A549 (cell line): Measurements from ENCODE around the gene SUPT3H. TPM values are rescaled to one million over a fixed set of nuclear protein-coding genes. Genes with fewer than 3 reads are reported as not detected.

ENCODE experiments used
- ATAC-seq, 2 experiments: fragments of 200-7000 bp in 1 of 2; fragments of >200 bp in 1 of 2; cut with Nextera tagmentation in 1 of 2; cut with Tn5 transposase in 1 of 2; 3 replicates each; pipeline versions ENCODE4 v1.8.0 to v1.9.1; 2018 to 2020; ENCODE audit warnings: mild to moderate bottlenecking in 1 of 2, moderate library complexity in 1 of 2
- CTCF ChIA-PET: fragments of 300-600 bp; sonication (Branson Sonifier 250); formaldehyde crosslinking; extraction: SDS; loops from one replicate; lab custom pipeline; 2021; ENCODE audit warnings: antibody characterized with exemption, inconsistent platforms; lab: Yijun Ruan, JAX
- POLR2A ChIA-PET: fragments of 350-600 bp; formaldehyde crosslinking; extraction: SDS; loops from one replicate; lab custom pipeline; 2021; ENCODE audit warnings: antibody characterized with exemption, inconsistent platforms; lab: Yijun Ruan, JAX
- DNase-seq, 2 experiments: peaks; one replicate each; pipeline versions ENCODE4 v3.0.0 to v3.0.0-alpha.2; 2011 to 2016; ENCODE audit warnings: low read depth in 1 of 2, low spot score in 1 of 2
- FAIRE-seq: peaks from 2 replicates; lab custom pipeline; 2011; peaks lifted over from hg19 to GRCh38; lab: Jason Lieb, UNC
- H3K27ac ChIP-seq, 2 experiments: fragments of >200 bp; sonication (Bioruptor Twin); formaldehyde crosslinking; 3 replicates each; pipeline ENCODE4 v1.5.1; 2016 to 2017
- H3K4me1 ChIP-seq: fragments of >200 bp; sonication (Bioruptor Twin); formaldehyde crosslinking; 3 replicates; pipeline ENCODE4 v1.6.1; 2016
- H3K4me2 ChIP-seq: fragments of >200 bp; sonication (Bioruptor Twin); formaldehyde crosslinking; 3 replicates; pipeline ENCODE4 v1.6.1; 2016
- H3K4me3 ChIP-seq: fragments of >200 bp; sonication (Bioruptor Twin); formaldehyde crosslinking; 3 replicates; pipeline ENCODE4 v1.5.1; 2016
- H3K9me3 ChIP-seq: fragments of >200 bp; sonication (Bioruptor Twin); formaldehyde crosslinking; 3 replicates; pipeline ENCODE4 v1.6.1; 2016
- CBX2 ChIP-seq: fragments of 200-600 bp; sonication (generic); IDR thresholded peaks from 2 replicates; pipeline ENCODE4 v1.6.1; 2016; ENCODE audit warnings: low read depth, mild to moderate bottlenecking, borderline replicate concordance
- CTCF ChIP-seq: fragments of >200 bp; sonication (Bioruptor Twin); formaldehyde crosslinking; IDR thresholded peaks from 3 replicates; pipeline ENCODE4 v1.5.1; 2016
- E2F6 ChIP-seq: IDR thresholded peaks from 2 replicates; pipeline ENCODE4 v1.6.1; 2012; ENCODE audit warnings: low read depth, borderline replicate concordance
- EHMT2 ChIP-seq: fragments of 200-600 bp; sonication (generic); IDR thresholded peaks from 2 replicates; pipeline ENCODE4 v1.6.1; 2016; ENCODE audit warnings: antibody characterized with exemption, low read depth, mild to moderate bottlenecking, moderate library complexity
- ELK1 ChIP-seq: fragments of 150-350 bp; IDR thresholded peaks from 2 replicates; pipeline ENCODE4 v1.6.1; 2014; ENCODE audit warnings: low read depth, mild to moderate bottlenecking, low read length
- EP300 ChIP-seq, 2 experiments: fragments of >200 bp; sonication (Bioruptor Twin); formaldehyde crosslinking; IDR thresholded peaks; 2 replicates in 1 of 2; 3 replicates in 1 of 2; pipeline ENCODE4 v1.6.1; 2016 to 2017
- HDAC2 ChIP-seq: fragments of 200-600 bp; sonication (generic); IDR thresholded peaks from 2 replicates; pipeline ENCODE4 v1.6.1; 2016
- HEYL ChIP-seq: fragments of 250-450 bp; sonication (Bioruptor Pico); IDR thresholded peaks from 2 replicates; pipeline ENCODE4 v1.8.0; 2021; ENCODE audit warnings: mild to moderate bottlenecking, moderate library complexity
- HOXA7 ChIP-seq: fragments of 250-450 bp; sonication (Bioruptor Pico); IDR thresholded peaks from 2 replicates; pipeline ENCODE4 v1.5.0; 2020; ENCODE audit warnings: mild to moderate bottlenecking, moderate library complexity
- HOXB13 ChIP-seq: fragments of 250-450 bp; sonication (Bioruptor Pico); IDR thresholded peaks from 2 replicates; pipeline ENCODE4 v1.5.0; 2020; ENCODE audit warnings: low read depth, mild to moderate bottlenecking, moderate library complexity
- HOXB5 ChIP-seq: fragments of 250-450 bp; sonication (Bioruptor Pico); IDR thresholded peaks from 2 replicates; pipeline ENCODE4 v1.5.0; 2020; ENCODE audit warnings: mild to moderate bottlenecking, moderate library complexity
- JUN ChIP-seq, 2 experiments: fragments of >200 bp; sonication (Bioruptor Twin); formaldehyde crosslinking; IDR thresholded peaks; 2 replicates in 1 of 2; 3 replicates in 1 of 2; pipeline ENCODE4 v1.6.1; 2016 to 2017
- JUNB ChIP-seq: fragments of >200 bp; sonication (Bioruptor Twin); formaldehyde crosslinking; IDR thresholded peaks from 2 replicates; pipeline ENCODE4 v1.6.1; 2016
- MYC ChIP-seq: IDR thresholded peaks from 2 replicates; pipeline ENCODE4 v1.6.1; 2012; ENCODE audit warnings: mild to moderate bottlenecking, inconsistent platforms, low read length, improper control_type of control experiment, borderline replicate concordance
- NFE2L2 ChIP-seq: fragments of 150-350 bp; conservative IDR thresholded peaks from 2 replicates; pipeline ENCODE4 v1.6.1; 2014; ENCODE audit warnings: low read length
- NPAS2 ChIP-seq: fragments of 250-450 bp; sonication (Bioruptor Pico); IDR thresholded peaks from 2 replicates; pipeline ENCODE4 v1.8.0; 2022; ENCODE audit warnings: mild to moderate bottlenecking, moderate library complexity, borderline replicate concordance
- PHF8 ChIP-seq: fragments of 200-600 bp; sonication (generic); IDR thresholded peaks from 2 replicates; pipeline ENCODE4 v1.6.1; 2016; ENCODE audit warnings: low read depth, mild to moderate bottlenecking, antibody characterized with exemption, moderate library complexity, borderline replicate concordance
- RARB ChIP-seq: fragments of 250-450 bp; sonication (Bioruptor Pico); IDR thresholded peaks from 2 replicates; pipeline ENCODE4 v1.8.0; 2021; ENCODE audit warnings: mild to moderate bottlenecking, moderate library complexity
- RNF2 ChIP-seq: fragments of 200-600 bp; sonication (generic); IDR thresholded peaks from 2 replicates; pipeline ENCODE4 v1.6.1; 2016; ENCODE audit warnings: low read depth, mild to moderate bottlenecking, antibody characterized with exemption, moderate library complexity, borderline replicate concordance
- TP53 ChIP-seq: fragments of 250-450 bp; sonication (Bioruptor Pico); IDR thresholded peaks from 2 replicates; pipeline ENCODE4 v1.5.0; 2021; ENCODE audit warnings: mild to moderate bottlenecking, moderate library complexity
- ZFP36 ChIP-seq: fragments of 450-650 bp; IDR thresholded peaks from 2 replicates; pipeline ENCODE4 v1.6.1; 2014; ENCODE audit warnings: borderline replicate concordance; ENCODE audit not compliant: partially characterized antibody
- ZNF302 ChIP-seq: fragments of 250-450 bp; sonication (Bioruptor Pico); IDR thresholded peaks from 2 replicates; pipeline ENCODE4 v1.9.0; 2021; ENCODE audit warnings: inconsistent platforms, mild to moderate bottlenecking, moderate library complexity
- ZSCAN20 ChIP-seq: fragments of 250-450 bp; sonication (Bioruptor Pico); IDR thresholded peaks from 2 replicates; pipeline ENCODE4 v1.8.0; 2022; ENCODE audit warnings: mild to moderate bottlenecking, moderate library complexity
- WGBS: methylation state at CpG from one replicate; pipeline ENCODE4 v1.1.6; 2017; ENCODE audit errors: missing lambda C conversion rate; 5-methylcytosine and 5-hydroxymethylcytosine counted together
- polyA plus RNA-seq, 4 experiments: library from polyadenylated mRNA; depleted of rRNA in 3 of 4; stranded (reverse); fragments of >200 nt; fragmentation: RNase III in 1 of 4; extraction: RNeasy Plus Mini Kit Qiagen cat#74134 plus additional on column Dnase treatment in 1 of 4; gene quantifications; 2 replicates in 3 of 4; 3 replicates in 1 of 4; pipeline ENCODE4 v1.2.3, GENCODE V29; 2011 to 2017
- TF ChIP-seq, protein P1 (sequence below): fragments of >200 bp; sonication (Bioruptor Twin); formaldehyde crosslinking; IDR thresholded peaks from 2 replicates; pipeline ENCODE4 v1.6.1; 2016

The SUPT3H gene
- polyA plus RNA-seq, 2 of the 4 experiments (the other 2 are of a cell fraction), result 4.3 to 6.2 TPM

- 78% methylated on average over 5 of the region's 6 CpGs for WGBS
- ChIA-PET POLR2A (no interaction called here), CTCF (no interaction called here)
- Histone ChIP-seq H3K9me3 (no peaks in the 10 kb centered on the region), H3K4me3 (no peak overlapping the region), H3K4me2 (no peak overlapping the region)
- ATAC-seq (no peak), FAIRE-seq (no peak)
- TF ChIP-seq JUNB (no peak), RNF2 (no peak), ZFP36 (no peak), EP300 (IDR thresholded peaks at IDR 0.05) (no peak), TP53 (CRISPR knock-in tag) (no peak), CBX2 (no peak), HEYL (CRISPR knock-in tag) (no peak), HOXA7 (CRISPR knock-in tag) (no peak), ELK1 (no peak)
- TF ChIP-seq, all 56 proteins: peak for 0
- DNase-seq, result no peak
- no peaks in the 10 kb centered on the region for H3K4me1 ChIP-seq
- no peak overlapping the region for H3K27ac ChIP-seq
Measured at GRCh38 chr6:45253453-45253852, 124.3 kb downstream of the SUPT3H start.

- ATAC-seq (no peak), FAIRE-seq (no peak), DNase-seq (no peak)
- WGBS, result 89% methylated on average over 2 of the region's 2 CpGs
- Histone ChIP-seq H3K9me3 (peaks cover 4% of the 10 kb centered on the region; the same call in 2 of the 3 replicates), H3K4me3 (no peak overlapping the region), H3K4me1 (no peaks in the 10 kb centered on the region), H3K4me2 (no peak overlapping the region), H3K27ac (no peak overlapping the region)
- CTCF ChIA-PET, result no interaction called here
- POLR2A ChIA-PET, result no interaction called here
- no peak for TF ChIP-seq HDAC2
- no peak for TF ChIP-seq MYC
Measured at GRCh38 chr6:45231660-45232059, 146.1 kb downstream of the SUPT3H start.

DNA sequence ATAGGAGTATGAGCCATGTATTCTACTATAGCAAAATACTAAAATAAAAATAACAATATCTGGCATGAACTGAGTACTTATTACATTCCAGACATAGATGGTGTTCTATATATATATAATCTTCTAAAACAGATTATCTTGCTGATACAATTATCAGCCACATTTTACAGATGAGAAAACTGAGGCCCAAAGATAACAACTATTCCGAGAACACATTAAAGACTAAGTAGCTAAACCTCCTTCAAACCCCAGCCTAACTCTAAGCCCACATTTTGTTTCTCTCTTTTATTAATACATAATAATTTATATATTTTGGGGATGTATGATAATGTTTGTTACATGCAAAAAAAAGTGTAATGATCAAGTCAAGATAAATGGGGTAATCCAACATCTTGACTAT lies 148.3 kb downstream of the SUPT3H start:
- Histone ChIP-seq H3K4me3 (no peak overlapping the region), H3K27ac (no peak overlapping the region), H3K4me1 (no peaks in the 10 kb centered on the region), H3K4me2 (no peak overlapping the region), H3K9me3 (peaks cover 4% of the 10 kb centered on the region; the same call in 2 of the 3 replicates)
- ChIA-PET POLR2A (no interaction called here), CTCF (no interaction called here)
- TF ChIP-seq HOXA7 (CRISPR knock-in tag) (no peak), HOXB5 (CRISPR knock-in tag) (no peak), NFE2L2 (no peak), JUN (IDR thresholded peaks at IDR 0.05) (no peak), CBX2 (no peak), CTCF (no peak), HDAC2 (no peak), RARB (CRISPR knock-in tag) (no peak), ZSCAN20 (CRISPR knock-in tag) (no peak), E2F6 (no peak), EHMT2 (no peak), HOXB13 (CRISPR knock-in tag) (no peak), HEYL (CRISPR knock-in tag) (no peak), PHF8 (no peak), MYC (no peak), EP300 (IDR thresholded peaks at IDR 0.05) (no peak), ZFP36 (no peak), NPAS2 (CRISPR knock-in tag) (no peak), ZNF302 (CRISPR knock-in tag) (no peak)
- TF ChIP-seq, protein P1, sequence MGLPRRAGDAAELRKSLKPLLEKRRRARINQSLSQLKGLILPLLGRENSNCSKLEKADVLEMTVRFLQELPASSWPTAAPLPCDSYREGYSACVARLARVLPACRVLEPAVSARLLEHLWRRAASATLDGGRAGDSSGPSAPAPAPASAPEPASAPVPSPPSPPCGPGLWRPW, result no peak
- WGBS, result 98% methylated on average over 1 of the region's 1 CpG
- ATAC-seq, result no peak
- no peak for FAIRE-seq
- DNase-seq, result no peak
